ENCODE data around the gene SLC29A2.
A peak's percentile ranks its signal among the peaks of the same experiment; 100 is the strongest.

SLC29A2 gene

GRCh38 chr11:66346476-66347424, 24.8 kb downstream of the SLC29A2 start:
- no peak for DNase-seq

- no peak for DNase-seq
These were observed 26.3 kb downstream of the SLC29A2 start for GRCh38 chr11:66345316-66345649.

GRCh38 chr11:66344550-66345315, 26.8 kb downstream of the SLC29A2 start, which contains the start of gene BRMS1:
TSS of gene BRMS1 (minus strand) at chr11:66345104. CDS start at chr11:66342234, 2,870 bp downstream.
- peak; percentile 96 for DNase-seq

GRCh38 chr11:66343176-66343575, 28.4 kb downstream of the SLC29A2 start:
- no peak for DNase-seq

GRCh38 chr11:66341502-66342126, 29.9 kb downstream of the SLC29A2 start:
- no peak for DNase-seq

- DNase-seq = no peak
These were observed 30.7 kb downstream of the SLC29A2 start for GRCh38 chr11:66340596-66341501.

GRCh38 chr11:66339686-66340483, 31.7 kb downstream of the SLC29A2 start:
- DNase-seq = no peak

- no peak for DNase-seq
These were observed 32.3 kb downstream of the SLC29A2 start for GRCh38 chr11:66339162-66339675.

- no peak for DNase-seq
These were observed 33.0 kb downstream of the SLC29A2 start for GRCh38 chr11:66338276-66339161.

GRCh38 chr11:66337103-66337899, 34.3 kb downstream of the SLC29A2 start:
- DNase-seq = no peak

GRCh38 chr11:66336234-66337102, 35.1 kb downstream of the SLC29A2 start, which contains the start of gene RIN1:
TSS of gene RIN1 (minus strand) at chr11:66336434. CDS start at chr11:66336402, 32 bp downstream.
- peak; percentile 73 for DNase-seq

- DNase-seq = no peak
These were observed 35.9 kb downstream of the SLC29A2 start for GRCh38 chr11:66335531-66336233.

GRCh38 chr11:66334605-66335442, 36.7 kb downstream of the SLC29A2 start:
- DNase-seq = no peak

- no peak for DNase-seq
These were observed 37.5 kb downstream of the SLC29A2 start for GRCh38 chr11:66333896-66334604.

- DNase-seq = no peak
These were observed 38.2 kb downstream of the SLC29A2 start for GRCh38 chr11:66333220-66333877.
